Ovary (tissue), 3 donors: ENCODE measurements around the gene RASGEF1C.

Experiments
- EP300 ChIP-seq: sonication (generic); formaldehyde crosslinking; IDR thresholded peaks from one replicate; pipeline ENCODE4 v1.6.1; 2017; ENCODE audit warnings: antibody characterized with exemption
- POLR2A ChIP-seq: fragments of 450-650 bp; IDR thresholded peaks from one replicate; pipeline ENCODE4 v1.6.1; 2017; ENCODE audit warnings: antibody characterized with exemption, mild to moderate bottlenecking, moderate library complexity
- TF ChIP-seq, protein P1 (sequence below), 3 donors: fragments of 450-650 bp in 2 of 3; fragments of 200-600 bp in 1 of 3; IDR thresholded peaks; one replicate each; pipeline versions ENCODE4 v1.5.1 to v1.8.0; 2016 to 2022; ENCODE audit warnings: antibody characterized with exemption in 3 of 3, mild to moderate bottlenecking in 1 of 3
- donor health status: DM: no; HTN: no; CAD: no.

DNA sequence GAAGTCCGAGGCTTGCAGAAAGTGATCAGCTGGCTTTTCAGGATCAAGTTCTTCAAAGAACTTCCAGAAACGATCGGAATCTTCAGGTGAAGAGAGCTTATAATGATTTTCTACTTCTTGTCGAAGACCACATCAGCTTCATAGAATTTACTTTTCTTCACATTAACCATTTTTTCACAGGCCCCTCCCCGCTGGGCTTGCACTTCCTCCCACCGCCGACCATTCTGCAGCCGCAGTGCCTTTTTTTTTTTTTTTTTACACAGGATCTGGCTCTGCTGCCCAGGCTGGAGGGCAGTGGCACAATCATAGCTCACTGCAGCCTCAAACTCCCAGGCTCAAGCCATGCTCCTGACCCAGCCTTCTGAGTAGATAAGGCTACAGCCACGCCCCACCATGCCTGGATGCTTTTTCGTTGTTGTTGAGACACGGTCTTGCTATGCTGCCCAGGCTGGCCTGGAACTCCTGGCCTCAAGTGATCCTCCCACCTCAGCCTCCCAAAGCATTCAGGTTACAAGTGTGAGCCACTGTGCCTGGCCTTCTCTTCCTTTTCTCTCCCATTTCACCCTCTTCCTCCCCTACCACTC is 122.1 kb downstream of the RASGEF1C start:
- TF ChIP-seq, protein P1, sequence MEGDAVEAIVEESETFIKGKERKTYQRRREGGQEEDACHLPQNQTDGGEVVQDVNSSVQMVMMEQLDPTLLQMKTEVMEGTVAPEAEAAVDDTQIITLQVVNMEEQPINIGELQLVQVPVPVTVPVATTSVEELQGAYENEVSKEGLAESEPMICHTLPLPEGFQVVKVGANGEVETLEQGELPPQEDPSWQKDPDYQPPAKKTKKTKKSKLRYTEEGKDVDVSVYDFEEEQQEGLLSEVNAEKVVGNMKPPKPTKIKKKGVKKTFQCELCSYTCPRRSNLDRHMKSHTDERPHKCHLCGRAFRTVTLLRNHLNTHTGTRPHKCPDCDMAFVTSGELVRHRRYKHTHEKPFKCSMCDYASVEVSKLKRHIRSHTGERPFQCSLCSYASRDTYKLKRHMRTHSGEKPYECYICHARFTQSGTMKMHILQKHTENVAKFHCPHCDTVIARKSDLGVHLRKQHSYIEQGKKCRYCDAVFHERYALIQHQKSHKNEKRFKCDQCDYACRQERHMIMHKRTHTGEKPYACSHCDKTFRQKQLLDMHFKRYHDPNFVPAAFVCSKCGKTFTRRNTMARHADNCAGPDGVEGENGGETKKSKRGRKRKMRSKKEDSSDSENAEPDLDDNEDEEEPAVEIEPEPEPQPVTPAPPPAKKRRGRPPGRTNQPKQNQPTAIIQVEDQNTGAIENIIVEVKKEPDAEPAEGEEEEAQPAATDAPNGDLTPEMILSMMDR (IDR thresholded peaks at IDR 0.05), result no peak
- TF ChIP-seq POLR2A (no peak), EP300 (no peak)
